Neural progenitor cell (in vitro differentiated cells): ENCODE measurements around the gene GALNT7. TPM values are rescaled to one million over a fixed set of nuclear protein-coding genes. Genes with fewer than 3 reads are reported as not detected.

Source experiments
- DNase-seq: peaks from one replicate; pipeline ENCODE4 v3.0.0-alpha.2; 2016; ENCODE audit warnings: low spot score
- H2AFZ ChIP-seq: fragments of 200-600 bp; sonication (generic); replicated peaks from 2 replicates; pipeline ENCODE4 v1.6.1; 2016; ENCODE audit warnings: antibody characterized with exemption
- H3F3A ChIP-seq: fragments of 200-600 bp; sonication (generic); 2 replicates; pipeline ENCODE4 v1.6.1; 2016; ENCODE audit warnings: antibody characterized with exemption, low read depth
- H3K27ac ChIP-seq: fragments of 200-600 bp; sonication (generic); 2 replicates; pipeline ENCODE4 v1.5.1; 2016; ENCODE audit warnings: mild to moderate bottlenecking
- H3K27me3 ChIP-seq: fragments of 200-600 bp; sonication (generic); 2 replicates; pipeline ENCODE4 v1.6.1; 2016; ENCODE audit warnings: mild to moderate bottlenecking, moderate library complexity
- H3K36me3 ChIP-seq: fragments of 200-600 bp; sonication (generic); 2 replicates; pipeline ENCODE4 v1.5.1; 2016
- H3K4me1 ChIP-seq: fragments of 200-600 bp; sonication (generic); 2 replicates; pipeline ENCODE4 v1.6.1; 2016; ENCODE audit warnings: mixed run types
- H3K4me2 ChIP-seq: fragments of 200-600 bp; sonication (generic); 2 replicates; pipeline ENCODE4 v1.6.1; 2016
- H3K4me3 ChIP-seq: fragments of 200-600 bp; sonication (generic); 2 replicates; pipeline ENCODE4 v1.5.1; 2016
- H3K79me2 ChIP-seq: fragments of 200-600 bp; sonication (generic); 2 replicates; pipeline ENCODE4 v1.6.1; 2016; ENCODE audit warnings: low read depth
- H3K9ac ChIP-seq: fragments of 200-600 bp; sonication (generic); 2 replicates; pipeline ENCODE4 v1.6.1; 2016
- H3K9me3 ChIP-seq: fragments of 200-600 bp; sonication (generic); 2 replicates; pipeline ENCODE4 v1.5.1; 2016; ENCODE audit warnings: low read depth
- H4K20me1 ChIP-seq: fragments of 200-600 bp; sonication (generic); 2 replicates; pipeline ENCODE4 v1.6.1; 2016; ENCODE audit warnings: low read depth
- H3K27ac Mint-ChIP-seq: 3 replicates; pipeline ENCODE4 v1.8.0; 2021; ENCODE audit warnings: mixed read lengths
- H3K27me3 Mint-ChIP-seq: 2 replicates; pipeline ENCODE4 v1.8.0; 2022; ENCODE audit warnings: low read depth, mild to moderate bottlenecking, inconsistent platforms, moderate library complexity, mixed read lengths; ENCODE audit not compliant: insufficient read depth
- H3K36me3 Mint-ChIP-seq: 3 replicates; pipeline ENCODE4 v1.8.0; 2021; ENCODE audit warnings: mixed read lengths
- H3K4me1 Mint-ChIP-seq: 3 replicates; pipeline ENCODE4 v1.8.0; 2021; ENCODE audit warnings: mixed read lengths
- H3K4me3 Mint-ChIP-seq: 3 replicates; pipeline ENCODE4 v1.8.0; 2021; ENCODE audit warnings: mild to moderate bottlenecking, moderate library complexity, mixed read lengths
- H3K9me3 Mint-ChIP-seq: 3 replicates; pipeline ENCODE4 v1.8.0; 2020; ENCODE audit warnings: mixed read lengths
- EZH2 ChIP-seq: fragments of 200-600 bp; sonication (generic); IDR thresholded peaks from 2 replicates; pipeline ENCODE4 v1.6.1; 2017; ENCODE audit warnings: antibody characterized with exemption, mild to moderate bottlenecking, moderate library complexity
- EZH2phosphoT487 ChIP-seq: fragments of 200-600 bp; sonication (generic); IDR thresholded peaks from 2 replicates; pipeline ENCODE4 v1.6.1; 2017; ENCODE audit warnings: antibody characterized with exemption
- total RNA-seq: library from RNA; depleted of rRNA; stranded (reverse); fragments of >200 nt; gene quantifications from 2 replicates; pipeline ENCODE4 v1.2.3, GENCODE V29; 2015; ENCODE audit warnings: low replicate concordance
- TF ChIP-seq, protein P1 (sequence below): fragments of 200-600 bp; sonication (generic); IDR thresholded peaks from 2 replicates; pipeline ENCODE4 v1.5.1; 2017; ENCODE audit warnings: antibody characterized with exemption, mild to moderate bottlenecking

Gene GALNT7
- total RNA-seq, 1 donor from 2014 or later, result 62.3 TPM

- peaks cover 1% of the 10 kb centered on the region for H3K9me3 Mint-ChIP-seq
- H3K4me3 Mint-ChIP-seq, result no peak overlapping the region
- Histone ChIP-seq H3K4me3 (no peak overlapping the region), H3K9ac (no peak overlapping the region), H3F3A (no peaks in the 10 kb centered on the region), H3K27me3 (no peaks in the 10 kb centered on the region), H3K4me2 (no peak overlapping the region), H3K79me2 (peaks cover 25% of the 10 kb centered on the region), H3K9me3 (peaks cover 23% of the 10 kb centered on the region), H3K27ac (no peak overlapping the region), H4K20me1 (no peaks in the 10 kb centered on the region), H2AFZ (no peak overlapping the region), H3K36me3 (peaks cover 21% of the 10 kb centered on the region), H3K4me1 (peaks cover 6% of the 10 kb centered on the region)
- peaks cover 9% of the 10 kb centered on the region for H3K36me3 Mint-ChIP-seq
- H3K4me1 Mint-ChIP-seq, result peaks cover 3% of the 10 kb centered on the region
- DNase-seq, result no peak
- H3K27ac Mint-ChIP-seq, result no peak overlapping the region
- TF ChIP-seq EZH2 (no peak), EZH2phosphoT487 (no peak)
- TF ChIP-seq, protein P1, sequence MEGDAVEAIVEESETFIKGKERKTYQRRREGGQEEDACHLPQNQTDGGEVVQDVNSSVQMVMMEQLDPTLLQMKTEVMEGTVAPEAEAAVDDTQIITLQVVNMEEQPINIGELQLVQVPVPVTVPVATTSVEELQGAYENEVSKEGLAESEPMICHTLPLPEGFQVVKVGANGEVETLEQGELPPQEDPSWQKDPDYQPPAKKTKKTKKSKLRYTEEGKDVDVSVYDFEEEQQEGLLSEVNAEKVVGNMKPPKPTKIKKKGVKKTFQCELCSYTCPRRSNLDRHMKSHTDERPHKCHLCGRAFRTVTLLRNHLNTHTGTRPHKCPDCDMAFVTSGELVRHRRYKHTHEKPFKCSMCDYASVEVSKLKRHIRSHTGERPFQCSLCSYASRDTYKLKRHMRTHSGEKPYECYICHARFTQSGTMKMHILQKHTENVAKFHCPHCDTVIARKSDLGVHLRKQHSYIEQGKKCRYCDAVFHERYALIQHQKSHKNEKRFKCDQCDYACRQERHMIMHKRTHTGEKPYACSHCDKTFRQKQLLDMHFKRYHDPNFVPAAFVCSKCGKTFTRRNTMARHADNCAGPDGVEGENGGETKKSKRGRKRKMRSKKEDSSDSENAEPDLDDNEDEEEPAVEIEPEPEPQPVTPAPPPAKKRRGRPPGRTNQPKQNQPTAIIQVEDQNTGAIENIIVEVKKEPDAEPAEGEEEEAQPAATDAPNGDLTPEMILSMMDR, result no peak
- no peaks in the 10 kb centered on the region for H3K27me3 Mint-ChIP-seq
Observed at GRCh38 chr4:173280998-173281397, 112.4 kb downstream of the GALNT7 start.

DNA sequence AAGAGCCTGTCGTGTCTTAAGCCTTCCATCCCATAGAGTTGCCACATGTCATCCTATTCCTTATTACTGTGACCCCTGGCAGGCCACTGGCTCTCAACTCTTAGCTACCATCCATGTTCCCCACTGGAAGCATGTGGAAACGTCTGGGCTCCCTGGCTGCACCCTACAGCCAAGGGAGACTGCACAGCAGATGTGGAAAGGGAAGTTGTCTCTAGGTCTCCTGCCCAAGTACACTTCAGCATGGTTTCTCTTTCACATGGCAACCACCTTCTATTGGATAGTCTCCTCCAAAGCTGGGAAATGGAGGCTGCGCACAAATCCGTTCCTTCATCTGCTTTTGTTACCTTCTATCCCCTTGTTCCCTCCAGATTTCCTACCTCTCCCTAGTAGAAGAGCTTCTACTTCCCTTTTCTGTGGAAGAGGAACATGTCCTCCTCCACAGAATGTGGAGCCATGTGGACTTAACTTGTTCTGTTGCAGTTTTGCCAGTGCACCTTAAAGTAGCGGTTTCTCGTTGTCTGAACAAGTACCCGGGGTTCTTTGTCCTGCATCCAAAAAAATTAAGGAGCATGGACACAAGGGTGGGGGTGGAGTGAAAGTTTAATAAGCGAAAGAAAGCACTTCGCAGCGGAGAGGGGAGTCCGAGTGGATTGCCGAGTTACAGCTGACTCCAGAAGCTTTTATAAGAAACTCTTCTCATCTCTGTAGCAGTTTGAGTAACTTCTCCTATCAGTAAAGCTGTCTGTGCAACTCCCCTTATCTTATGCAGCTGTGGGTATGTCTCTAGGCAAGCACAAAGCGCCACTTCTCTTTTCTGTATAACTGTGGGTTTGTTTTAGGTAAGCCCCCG is 113.0 kb downstream of the GALNT7 start:
- peaks cover 1% of the 10 kb centered on the region for H3K9me3 Mint-ChIP-seq
- H3F3A ChIP-seq, result no peaks in the 10 kb centered on the region
- no peak overlapping the region for H3K9ac ChIP-seq
- no peak overlapping the region for H3K4me2 ChIP-seq
- H3K4me1 ChIP-seq, result peaks cover 6% of the 10 kb centered on the region
- no peak overlapping the region for H3K27ac ChIP-seq
- TF ChIP-seq EZH2phosphoT487, result no peak
- TF ChIP-seq, protein P1, result no peak
- TF ChIP-seq EZH2, result no peak
- H4K20me1 ChIP-seq, result no peaks in the 10 kb centered on the region
- no peak for DNase-seq
- H3K79me2 ChIP-seq, result peaks cover 25% of the 10 kb centered on the region
- no peak overlapping the region for H3K4me3 ChIP-seq
- H2AFZ ChIP-seq, result no peak overlapping the region
- no peak overlapping the region for H3K4me3 Mint-ChIP-seq
- peaks cover 9% of the 10 kb centered on the region for H3K36me3 Mint-ChIP-seq
- H3K4me1 Mint-ChIP-seq, result peaks cover 3% of the 10 kb centered on the region
- peaks cover 22% of the 10 kb centered on the region for H3K36me3 ChIP-seq
- no peaks in the 10 kb centered on the region for H3K27me3 Mint-ChIP-seq
- H3K9me3 ChIP-seq, result peaks cover 25% of the 10 kb centered on the region
- no peaks in the 10 kb centered on the region for H3K27me3 ChIP-seq
- H3K27ac Mint-ChIP-seq, result no peak overlapping the region

GRCh38 chr4:173282256-173282562 is 113.6 kb downstream of the GALNT7 start:
- peaks cover 6% of the 10 kb centered on the region for H3K4me1 ChIP-seq
- H3K27ac ChIP-seq, result no peak overlapping the region
- Mint-ChIP-seq H3K27me3 (no peaks in the 10 kb centered on the region), H3K4me1 (peaks cover 3% of the 10 kb centered on the region), H3K36me3 (peaks cover 9% of the 10 kb centered on the region), H3K4me3 (no peak overlapping the region), H3K9me3 (peaks cover 1% of the 10 kb centered on the region), H3K27ac (no peak overlapping the region)
- H3K36me3 ChIP-seq, result peaks cover 22% of the 10 kb centered on the region
- TF ChIP-seq EZH2phosphoT487 (no peak), EZH2 (no peak)
- TF ChIP-seq, protein P1, result no peak
- H3K79me2 ChIP-seq, result peaks cover 25% of the 10 kb centered on the region
- H2AFZ ChIP-seq, result no peak overlapping the region
- no peak overlapping the region for H3K4me3 ChIP-seq
- no peak overlapping the region for H3K4me2 ChIP-seq
- no peak for DNase-seq
- H4K20me1 ChIP-seq, result no peaks in the 10 kb centered on the region
- H3F3A ChIP-seq, result no peaks in the 10 kb centered on the region
- no peaks in the 10 kb centered on the region for H3K27me3 ChIP-seq
- H3K9ac ChIP-seq, result no peak overlapping the region
- H3K9me3 ChIP-seq, result peaks cover 25% of the 10 kb centered on the region
